GM18907 (cell line): ENCODE data around the gene ARF1.

Experiments
- ATAC-seq: cut with Tn5 transposase; IDR thresholded peaks from one replicate; pipeline ENCODE4 v1.9.1; 2021; ENCODE audit warnings: mild to moderate bottlenecking, moderate library complexity; ENCODE audit not compliant: unreplicated experiment

ARF1 gene

DNA sequence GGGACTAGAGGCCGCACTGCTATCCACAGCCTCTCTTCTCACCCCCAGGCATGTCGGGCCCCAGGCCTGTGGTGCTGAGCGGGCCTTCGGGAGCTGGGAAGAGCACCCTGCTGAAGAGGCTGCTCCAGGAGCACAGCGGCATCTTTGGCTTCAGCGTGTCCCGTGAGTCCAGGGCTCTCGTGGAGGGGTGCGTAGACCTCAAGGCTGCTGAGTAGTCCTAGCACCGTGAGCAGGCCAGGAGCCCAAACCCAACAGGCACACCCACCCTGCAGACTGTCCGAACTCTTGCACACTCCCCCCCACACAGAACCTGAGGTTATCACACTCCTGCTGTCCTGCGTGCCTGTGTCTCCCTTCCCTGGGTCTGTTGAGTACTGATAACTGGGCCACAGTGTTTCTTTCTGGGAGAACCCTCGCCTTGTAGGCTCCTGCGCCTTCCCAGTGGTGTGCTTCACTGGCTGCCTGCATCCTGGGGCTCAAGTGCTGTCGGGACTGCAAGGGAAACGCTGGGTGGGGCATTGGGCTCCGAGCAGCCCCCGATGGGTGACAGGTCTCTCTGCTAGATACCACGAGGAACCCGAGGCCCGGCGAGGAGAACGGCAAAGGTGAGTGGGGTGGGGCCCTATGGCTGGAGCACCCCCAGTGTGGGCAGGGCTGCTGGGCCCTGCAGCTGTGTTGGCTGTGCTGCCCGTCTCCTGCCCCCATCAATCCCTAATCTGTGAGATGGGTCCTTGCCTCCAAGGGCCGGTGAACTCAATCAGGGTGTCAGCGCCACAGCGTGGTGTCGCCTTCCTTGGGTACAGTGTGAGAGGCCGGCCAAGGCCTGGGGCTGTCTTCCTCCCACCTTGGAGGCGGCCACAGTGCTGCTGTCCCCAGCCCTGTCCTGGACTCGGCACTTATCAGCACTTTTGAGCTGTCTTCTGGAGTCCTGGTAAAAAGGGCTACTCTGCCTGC lies 63.2 kb downstream of the ARF1 start:
- ATAC-seq: no peak

DNA sequence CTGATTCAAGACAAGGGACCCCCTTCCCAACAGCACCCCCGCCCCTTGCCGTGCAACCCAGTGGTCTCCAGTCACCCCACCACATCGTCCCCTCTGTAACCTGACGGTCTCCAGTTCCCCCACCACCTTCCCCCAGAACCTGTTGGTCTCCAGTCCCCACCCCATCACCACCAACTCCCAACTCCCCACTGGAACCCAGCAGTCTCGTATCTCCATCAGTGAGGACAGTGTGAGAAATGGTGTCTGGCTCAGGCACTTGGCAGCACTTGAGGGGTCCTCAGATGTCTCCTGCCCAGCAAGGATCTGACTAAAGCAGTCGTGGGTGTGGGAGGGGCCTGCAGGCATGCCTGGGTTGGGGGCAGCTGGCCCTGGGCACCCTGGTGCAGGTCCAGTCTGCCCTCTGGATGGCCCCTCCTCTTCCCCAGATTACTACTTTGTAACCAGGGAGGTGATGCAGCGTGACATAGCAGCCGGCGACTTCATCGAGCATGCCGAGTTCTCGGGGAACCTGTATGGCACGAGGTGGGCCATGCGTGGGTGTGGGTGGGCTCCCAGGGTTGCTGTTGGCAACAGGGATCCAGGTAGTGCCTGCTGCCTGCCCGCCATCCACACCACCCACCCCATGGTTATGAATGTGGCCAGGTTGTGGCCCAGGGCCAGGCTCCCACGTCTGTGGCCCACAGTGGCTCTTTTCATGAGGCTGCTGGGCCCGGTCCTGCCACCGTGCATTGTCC lies 64.1 kb downstream of the ARF1 start:
- ATAC-seq: no peak

DNA sequence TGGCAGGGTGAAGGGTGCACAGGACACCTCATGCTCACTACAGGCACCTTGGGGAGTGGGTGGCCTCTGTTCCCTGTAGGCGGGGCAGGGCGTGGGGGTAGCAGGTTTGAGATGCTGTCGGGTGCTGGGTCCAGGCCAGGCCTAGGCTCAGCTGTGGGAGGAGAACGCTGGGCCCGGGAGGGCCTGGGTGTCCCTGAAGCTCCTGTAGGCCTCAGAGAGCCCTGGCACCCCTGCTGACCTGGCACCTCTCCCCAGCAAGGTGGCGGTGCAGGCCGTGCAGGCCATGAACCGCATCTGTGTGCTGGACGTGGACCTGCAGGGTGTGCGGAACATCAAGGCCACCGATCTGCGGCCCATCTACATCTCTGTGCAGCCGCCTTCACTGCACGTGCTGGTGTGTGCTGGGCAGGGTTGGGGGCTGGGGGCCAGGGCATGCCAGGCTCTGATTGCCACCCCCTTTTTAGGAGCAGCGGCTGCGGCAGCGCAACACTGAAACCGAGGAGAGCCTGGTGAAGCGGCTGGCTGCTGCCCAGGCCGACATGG lies 64.7 kb downstream of the ARF1 start:
- no peak for ATAC-seq

DNA sequence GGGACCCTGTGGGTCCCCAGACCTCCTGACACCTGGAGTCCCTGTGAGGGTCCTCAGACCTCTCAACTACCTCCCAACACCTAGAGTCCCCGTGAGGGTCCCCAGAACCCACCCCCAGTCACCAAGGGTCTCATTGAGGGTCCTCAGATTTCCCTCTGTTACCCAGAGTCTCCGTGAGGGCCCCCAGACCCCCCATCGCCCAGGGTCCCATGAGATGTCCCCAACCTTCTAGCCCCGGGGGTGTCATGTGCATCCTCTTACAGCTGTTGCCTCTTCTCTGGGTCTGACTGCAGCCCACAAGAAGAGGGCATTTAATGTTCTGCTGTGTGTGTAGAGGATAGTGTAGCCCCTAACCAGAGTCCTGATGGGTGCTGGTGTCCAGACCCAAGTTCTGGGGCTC lies 65.3 kb downstream of the ARF1 start:
- ATAC-seq: no peak

DNA sequence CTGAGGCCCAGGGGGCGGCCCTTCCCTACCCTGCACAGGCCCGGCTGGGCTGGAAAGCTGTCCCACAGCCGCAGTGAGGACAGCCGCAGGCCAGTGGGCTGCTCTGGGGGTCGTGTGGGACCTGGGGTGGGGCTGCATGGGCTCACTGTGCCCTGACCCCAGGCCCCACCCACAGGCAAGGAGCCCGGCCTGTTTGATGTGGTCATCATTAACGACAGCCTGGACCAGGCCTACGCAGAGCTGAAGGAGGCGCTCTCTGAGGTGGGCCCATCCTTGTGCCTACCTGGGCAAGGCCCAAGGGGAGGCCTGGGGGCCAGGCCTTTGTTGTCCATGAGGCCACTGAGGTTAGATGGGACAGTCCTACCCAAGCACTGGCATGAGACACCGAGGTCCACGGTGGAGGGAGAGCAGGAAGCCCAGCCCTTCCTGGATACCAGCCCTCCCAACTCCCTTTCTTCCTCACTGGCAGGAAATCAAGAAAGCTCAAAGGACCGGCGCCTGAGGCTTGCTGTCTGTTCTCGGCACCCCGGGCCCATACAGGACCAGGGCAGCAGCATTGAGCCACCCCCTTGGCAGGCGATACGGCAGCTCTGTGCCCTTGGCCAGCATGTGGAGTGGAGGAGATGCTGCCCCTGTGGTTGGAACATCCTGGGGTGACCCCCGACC lies 65.8 kb downstream of the ARF1 start:
- ATAC-seq: no peak
